WERI-Rb-1 (cell line): Measurements from ENCODE around the gene SOAT2.

Source experiments
- DNase-seq: peaks from one replicate; pipeline ENCODE4 v3.0.0-alpha.2; 2020
- H3K27ac ChIP-seq: fragments of 250-450 bp; sonication (Bioruptor Pico); 2 replicates; pipeline ENCODE4 v1.5.1; 2020; ENCODE audit warnings: mild to moderate bottlenecking, moderate library complexity
- H3K27me3 ChIP-seq: fragments of 250-450 bp; sonication (Bioruptor Pico); 2 replicates; pipeline ENCODE4 v1.5.1; 2021; ENCODE audit warnings: mild to moderate bottlenecking, low read depth, moderate library complexity; ENCODE audit not compliant: insufficient read depth, severe bottlenecking
- H3K36me3 ChIP-seq: fragments of 250-450 bp; sonication (Bioruptor Pico); 2 replicates; pipeline ENCODE4 v1.5.1; 2020; ENCODE audit warnings: mild to moderate bottlenecking, moderate library complexity
- H3K4me3 ChIP-seq: 2 replicates; pipeline ENCODE4 v1.5.1; 2011; ENCODE audit warnings: low read depth, mild to moderate bottlenecking, control low read depth, low read length
- H3K9me3 ChIP-seq: fragments of 250-450 bp; sonication (Bioruptor Pico); 2 replicates; pipeline ENCODE4 v1.5.1; 2021; ENCODE audit warnings: mild to moderate bottlenecking, moderate library complexity; ENCODE audit not compliant: severe bottlenecking
- CTCF ChIP-seq: IDR thresholded peaks from 2 replicates; pipeline ENCODE4 v1.5.1; 2011; ENCODE audit warnings: low read depth, mild to moderate bottlenecking, control low read depth, inconsistent platforms, low read length

SOAT2 gene

GRCh38 chr12:53077030-53077429 lies 26.3 kb upstream of the SOAT2 start:
- Histone ChIP-seq H3K9me3 (no peaks in the 10 kb centered on the region), H3K4me3 (no peak overlapping the region), H3K27ac (no peak overlapping the region), H3K36me3 (peaks cover 15% of the 10 kb centered on the region), H3K27me3 (no peaks in the 10 kb centered on the region)
- no peak for DNase-seq
- TF ChIP-seq CTCF: no peak

- no peak for DNase-seq
- no peak for TF ChIP-seq CTCF
- no peaks in the 10 kb centered on the region for H3K27me3 ChIP-seq
- H3K4me3 ChIP-seq: peak overlapping the region; percentile 66
- H3K27ac ChIP-seq: peak overlapping the region; percentile 73
- H3K9me3 ChIP-seq: no peaks in the 10 kb centered on the region
- peaks cover 11% of the 10 kb centered on the region; the same call in 1 of the 2 replicates for H3K36me3 ChIP-seq
Observed at GRCh38 chr12:53078425-53079225, 24.7 kb upstream of the SOAT2 start.

- TF ChIP-seq CTCF: no peak
- Histone ChIP-seq H3K36me3 (peaks cover 9% of the 10 kb centered on the region; the same call in 1 of the 2 replicates), H3K27me3 (no peaks in the 10 kb centered on the region), H3K4me3 (peak within 1 kb of the TSS; percentile 66), H3K9me3 (peaks cover 3% of the 10 kb centered on the region), H3K27ac (peak within 1 kb of the TSS; percentile 82)
- DNase-seq: peak; percentile 98
Observed at GRCh38 chr12:53079226-53080117, 23.8 kb upstream of the SOAT2 start, which contains the start of gene SPRYD3. SPRYD3 (minus strand) TSS chr12:53079390; CDS start chr12:53079333, 57 bp downstream.

GRCh38 chr12:53082637-53083175 lies 20.6 kb upstream of the SOAT2 start:
- TF ChIP-seq CTCF: no peak
- no peak overlapping the region for H3K4me3 ChIP-seq
- H3K27me3 ChIP-seq: no peaks in the 10 kb centered on the region
- DNase-seq: no peak
- peaks cover 3% of the 10 kb centered on the region for H3K9me3 ChIP-seq
- H3K36me3 ChIP-seq: no peaks in the 10 kb centered on the region
- H3K27ac ChIP-seq: no peak overlapping the region

- DNase-seq: no peak
- Histone ChIP-seq H3K36me3 (no peaks in the 10 kb centered on the region), H3K27ac (peak overlapping the region; percentile 44), H3K4me3 (no peak overlapping the region; the same call in 1 of the 2 replicates), H3K27me3 (no peaks in the 10 kb centered on the region), H3K9me3 (peaks cover 3% of the 10 kb centered on the region)
- no peak for TF ChIP-seq CTCF
Observed at GRCh38 chr12:53086361-53086760, 16.9 kb upstream of the SOAT2 start.
